ENCODE data around the gene KRT32. TPM values are rescaled to one million over a fixed set of nuclear protein-coding genes. Genes with fewer than 3 reads are reported as not detected.

KRT32 gene
- polyA plus RNA-seq, 1 donor (not counting 4 experiments of a cell fraction or from before 2014, with no cell fraction given), result not detected

- no peak for FAIRE-seq
- Histone ChIP-seq H3K4me1 (ENCODE audit: control insufficient read depth, extremely low read depth, insufficient read depth, low read length) (no peaks in the 10 kb centered on the region), H2AFZ (ENCODE audit: control insufficient read depth, low read length) (no peak overlapping the region), H3K9me1 (ENCODE audit: control insufficient read depth, extremely low read depth, insufficient read depth, low read length) (no peaks in the 10 kb centered on the region), H3K36me3 (ENCODE audit: control insufficient read depth in 2 of 2, extremely low read depth in 1 of 2, insufficient read depth in 2 of 2, low read length in 2 of 2) (no peaks in the 10 kb centered on the region), H4K20me1 (ENCODE audit: control insufficient read depth, extremely low read depth, insufficient read depth, low read length) (no peaks in the 10 kb centered on the region), H3K9ac (ENCODE audit: control insufficient read depth, extremely low read depth, insufficient read depth, low read length) (no peak overlapping the region), H3K4me3 (ENCODE audit: control insufficient read depth in 2 of 3, extremely low read depth in 1 of 3, insufficient read depth in 2 of 3, low read depth in 1 of 3, low read length in 3 of 3) (no peak overlapping the region), H3K4me2 (ENCODE audit: control insufficient read depth, extremely low read depth, insufficient read depth, low read depth, low read length) (no peak overlapping the region), H3K9me3 (ENCODE audit: control insufficient read depth, low read depth, low read length) (peaks cover 3% of the 10 kb centered on the region), H3K27me3 (ENCODE audit: control insufficient read depth, extremely low read depth, insufficient read depth, low read length) (no peaks in the 10 kb centered on the region), H3K27ac (ENCODE audit: control insufficient read depth, insufficient read depth, low read length) (no peak overlapping the region), H3K79me2 (ENCODE audit: control insufficient read depth, insufficient read depth, low read length) (no peaks in the 10 kb centered on the region)
- TF ChIP-seq EZH2 (IDR thresholded peaks at IDR 0.05; ENCODE audit: low read length) (no peak), CTCF (optimal IDR thresholded peaks at IDR 0.05 in 1 of 3, IDR thresholded peaks at IDR 0.05 in 1 of 3, conservative IDR thresholded peaks at IDR 0.05 in 1 of 3; ENCODE audit: extremely low read depth in 1 of 3, insufficient read depth in 2 of 3, low read length in 3 of 3) (no peak)
- dilution Hi-C loops (cut with MboI; ENCODE audit: extremely low pct_ligation_motif_present, low sequenced_read_pairs), result no loop called here
- DNase-seq (ENCODE audit: low read depth, low spot score), result no peak
Measured at GRCh38 chr17:41474863-41475262, 7.7 kb upstream of the KRT32 start.

- peaks cover 16% of the 10 kb centered on the region for H3K4me1 ChIP-seq (ENCODE audit: control insufficient read depth, extremely low read depth, insufficient read depth, low read length)
- H3K36me3 ChIP-seq (ENCODE audit: control insufficient read depth in 2 of 2, extremely low read depth in 1 of 2, insufficient read depth in 2 of 2, low read length in 2 of 2), result no peaks in the 10 kb centered on the region
- no peak overlapping the region for H3K27ac ChIP-seq (ENCODE audit: control insufficient read depth, insufficient read depth, low read length)
- H3K27me3 ChIP-seq (ENCODE audit: control insufficient read depth, extremely low read depth, insufficient read depth, low read length), result no peaks in the 10 kb centered on the region
- TF ChIP-seq EZH2 (IDR thresholded peaks at IDR 0.05; ENCODE audit: low read length) (no peak), CTCF (optimal IDR thresholded peaks at IDR 0.05 in 1 of 3, IDR thresholded peaks at IDR 0.05 in 1 of 3, conservative IDR thresholded peaks at IDR 0.05 in 1 of 3; ENCODE audit: extremely low read depth in 1 of 3, insufficient read depth in 2 of 3, low read length in 3 of 3) (no peak)
- no peak overlapping the region for H3K4me2 ChIP-seq (ENCODE audit: control insufficient read depth, extremely low read depth, insufficient read depth, low read depth, low read length)
- H3K79me2 ChIP-seq (ENCODE audit: control insufficient read depth, insufficient read depth, low read length), result no peaks in the 10 kb centered on the region
- DNase-seq (ENCODE audit: low read depth, low spot score) (no peak), FAIRE-seq (no peak)
- dilution Hi-C loops (cut with MboI; ENCODE audit: extremely low pct_ligation_motif_present, low sequenced_read_pairs), result no loop called here
- H3K9ac ChIP-seq (ENCODE audit: control insufficient read depth, extremely low read depth, insufficient read depth, low read length), result no peak overlapping the region
- peaks cover 3% of the 10 kb centered on the region for H3K9me3 ChIP-seq (ENCODE audit: control insufficient read depth, low read depth, low read length)
- H3K9me1 ChIP-seq (ENCODE audit: control insufficient read depth, extremely low read depth, insufficient read depth, low read length), result no peaks in the 10 kb centered on the region
- no peaks in the 10 kb centered on the region for H4K20me1 ChIP-seq (ENCODE audit: control insufficient read depth, extremely low read depth, insufficient read depth, low read length)
- H2AFZ ChIP-seq (ENCODE audit: control insufficient read depth, low read length), result no peak overlapping the region
- H3K4me3 ChIP-seq (ENCODE audit: control insufficient read depth in 2 of 3, extremely low read depth in 1 of 3, insufficient read depth in 2 of 3, low read depth in 1 of 3, low read length in 3 of 3), result no peak overlapping the region
Measured at GRCh38 chr17:41468346-41468745, 1.2 kb upstream of the KRT32 start.

Data from keratinocyte (primary cell).